GM12878 (cell line): ENCODE data around the gene SLC25A42. TPM values are rescaled to one million over a fixed set of nuclear protein-coding genes. Genes with fewer than 3 reads are reported as not detected.

Experiments
- BACH1 ChIP-seq: fragments of 450-650 bp; IDR thresholded peaks from 2 replicates; pipeline ENCODE4 v1.6.1; 2017; ENCODE audit warnings: mild to moderate bottlenecking, borderline replicate concordance
- CHD4 ChIP-seq: fragments of 200-600 bp; sonication (generic); IDR thresholded peaks from 2 replicates; pipeline ENCODE4 v1.6.1; 2016; ENCODE audit warnings: mild to moderate bottlenecking
- GABPA ChIP-seq: IDR thresholded peaks from 2 replicates; pipeline ENCODE4 v1.6.1; 2014; ENCODE audit warnings: antibody characterized with exemption, low read depth, mild to moderate bottlenecking, inconsistent platforms
- HCFC1 ChIP-seq: fragments of 150-350 bp; IDR thresholded peaks from 2 replicates; pipeline ENCODE4 v1.6.1; 2014; ENCODE audit warnings: low read length
- HDAC6 ChIP-seq: fragments of 200-600 bp; sonication (generic); IDR thresholded peaks from one replicate; pipeline ENCODE4 v1.8.0; 2017; ENCODE audit warnings: antibody characterized with exemption; ENCODE audit not compliant: unreplicated experiment
- JUNB ChIP-seq: IDR thresholded peaks from 2 replicates; pipeline ENCODE4 v1.6.1; 2016; ENCODE audit warnings: antibody characterized with exemption, mild to moderate bottlenecking
- MTA2 ChIP-seq: fragments of 450-650 bp; IDR thresholded peaks from 2 replicates; pipeline ENCODE4 v1.6.1; 2016; ENCODE audit warnings: low read depth, mild to moderate bottlenecking, moderate library complexity
- MYB ChIP-seq: fragments of 150-350 bp; IDR thresholded peaks from 2 replicates; pipeline ENCODE4 v1.6.1; 2014; ENCODE audit warnings: mild to moderate bottlenecking, low read depth, low read length, borderline replicate concordance
- NFXL1 ChIP-seq: fragments of 450-650 bp; IDR thresholded peaks from 2 replicates; pipeline ENCODE4 v1.6.1; 2017; ENCODE audit warnings: antibody characterized with exemption, mild to moderate bottlenecking, borderline replicate concordance
- NR2F1 ChIP-seq: fragments of 450-650 bp; conservative IDR thresholded peaks from 2 replicates; pipeline ENCODE4 v1.6.1; 2017; ENCODE audit warnings: mild to moderate bottlenecking
- POLR2A ChIP-seq: IDR thresholded peaks from 2 replicates; pipeline ENCODE4 v1.6.1; 2011; ENCODE audit warnings: low read depth, mild to moderate bottlenecking, low read length
- POLR2AphosphoS5 ChIP-seq: IDR thresholded peaks from 2 replicates; pipeline ENCODE4 v1.6.1; 2011; ENCODE audit warnings: mild to moderate bottlenecking, low read length, inconsistent platforms
- SIX5 ChIP-seq: IDR thresholded peaks from 2 replicates; pipeline ENCODE4 v1.6.1; 2011; ENCODE audit warnings: mild to moderate bottlenecking, low read depth, low read length, moderate library complexity; ENCODE audit not compliant: severe bottlenecking
- SMC3 ChIP-seq: IDR thresholded peaks from 2 replicates; pipeline ENCODE4 v1.6.1; 2011; ENCODE audit warnings: low read length, improper control_type of control experiment, borderline replicate concordance
- SRF ChIP-seq, 2 experiments: IDR thresholded peaks; 2 replicates each; pipeline ENCODE4 v1.6.1; 2011; ENCODE audit warnings: low read depth in 2 of 2, low read length in 2 of 2, mild to moderate bottlenecking in 1 of 2, moderate library complexity in 1 of 2
- TARDBP ChIP-seq: IDR thresholded peaks from 2 replicates; pipeline ENCODE4 v1.6.1; 2016; ENCODE audit warnings: borderline replicate concordance
- ZNF384 ChIP-seq: IDR thresholded peaks from 2 replicates; pipeline ENCODE4 v1.6.1; 2012; ENCODE audit warnings: low read depth, mild to moderate bottlenecking, low read length, improper control_type of control experiment, borderline replicate concordance
- polyA plus RNA-seq, 11 experiments: library from polyadenylated mRNA; depleted of rRNA in 4 of 11; unstranded in 6 of 11; stranded (reverse) in 5 of 11; fragments of >200 nt; fragmentation: Nextera tagmentation in 4 of 11; fragmentation: Illumina TruSeq in 1 of 11; extraction: Ambion mirVana in 4 of 11; extraction: Trizol in 1 of 11; gene quantifications; 1 replicate in 1 of 11; 2 replicates in 10 of 11; pipeline versions ENCODE4 v1.2.1 to v1.2.3, GENCODE V29; 2011 to 2016; ENCODE audit warnings: inconsistent platforms in 2 of 11, missing spikeins in 2 of 11, low read depth in 1 of 11
- total RNA-seq, 4 experiments: library from RNA; depleted of rRNA in 3 of 4; stranded (reverse); fragments of >200 nt in 3 of 4; fragmentation: Illumina TruSeq in 1 of 4; extraction: Trizol in 1 of 4; gene quantifications; 2 replicates each; pipeline versions ENCODE4 v1.2.1 to v1.2.3, GENCODE V29; 2013 to 2021
- TF ChIP-seq, protein P1 (sequence below): fragments of 450-650 bp; IDR thresholded peaks from 2 replicates; pipeline ENCODE4 v1.6.1; 2017; ENCODE audit warnings: mild to moderate bottlenecking
- TF ChIP-seq, protein P2 (sequence below): fragments of 150-350 bp; IDR thresholded peaks from 2 replicates; pipeline ENCODE4 v1.6.1; 2016; ENCODE audit warnings: low read depth, low read length
- TF ChIP-seq, protein P3 (sequence below): IDR thresholded peaks from 2 replicates; pipeline ENCODE4 v1.6.1; 2011; ENCODE audit warnings: mild to moderate bottlenecking, low read depth, low read length, moderate library complexity; ENCODE audit not compliant: insufficient replicate concordance
- TF ChIP-seq, protein P4 (sequence below): fragments of 450-650 bp; IDR thresholded peaks from 2 replicates; pipeline ENCODE4 v1.6.1; 2017; ENCODE audit warnings: antibody characterized with exemption, mild to moderate bottlenecking, moderate library complexity

The SLC25A42 gene
- total and polyA plus RNA-seq, 10 of the 15 experiments (the other 5 are each of a cell fraction or from before 2014, with no cell fraction given): 0.24 to 19.2 (median 9.6) TPM

DNA sequence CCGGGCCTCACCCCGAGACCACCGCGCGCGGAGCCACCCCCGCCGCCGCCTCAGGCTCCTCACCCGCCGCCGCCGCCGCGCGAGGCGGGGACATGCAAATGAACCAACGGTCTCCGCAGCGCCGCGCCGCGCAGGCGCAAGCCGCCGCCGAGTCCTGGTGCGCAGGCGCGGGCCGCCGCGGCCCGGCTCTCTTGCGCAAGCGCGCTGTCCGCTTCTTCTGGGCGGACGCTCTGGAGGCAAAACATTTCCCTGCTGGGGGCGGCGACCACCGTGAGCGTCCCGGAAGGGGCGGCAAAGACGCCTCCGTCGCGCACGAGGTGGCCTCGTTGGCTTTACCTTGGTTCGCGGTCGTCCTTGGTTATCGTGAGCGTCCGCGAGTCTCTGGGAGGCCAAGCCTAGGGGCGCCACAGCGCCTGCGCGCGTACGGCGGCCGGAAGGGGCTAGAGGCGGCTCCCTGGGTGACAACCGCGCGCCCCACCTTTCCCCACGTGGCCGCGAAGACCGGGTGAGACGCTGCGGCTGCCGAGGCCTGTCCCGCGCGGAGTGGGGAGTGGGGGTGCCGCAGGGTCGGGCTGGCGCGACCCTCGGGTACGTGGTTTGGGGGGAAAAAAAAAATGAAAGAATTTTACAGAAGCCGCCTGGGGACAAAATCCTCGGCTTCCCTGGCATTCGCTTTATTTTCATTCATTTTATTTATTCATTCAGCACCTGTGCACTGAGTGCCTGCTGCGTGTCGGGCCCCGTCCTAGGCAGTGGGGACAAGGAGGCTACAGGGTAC lies 30.2 kb upstream of the SLC25A42 start, which contains the start of the genes ARMC6 and SUGP2 (continued):
- TF ChIP-seq, protein P1, sequence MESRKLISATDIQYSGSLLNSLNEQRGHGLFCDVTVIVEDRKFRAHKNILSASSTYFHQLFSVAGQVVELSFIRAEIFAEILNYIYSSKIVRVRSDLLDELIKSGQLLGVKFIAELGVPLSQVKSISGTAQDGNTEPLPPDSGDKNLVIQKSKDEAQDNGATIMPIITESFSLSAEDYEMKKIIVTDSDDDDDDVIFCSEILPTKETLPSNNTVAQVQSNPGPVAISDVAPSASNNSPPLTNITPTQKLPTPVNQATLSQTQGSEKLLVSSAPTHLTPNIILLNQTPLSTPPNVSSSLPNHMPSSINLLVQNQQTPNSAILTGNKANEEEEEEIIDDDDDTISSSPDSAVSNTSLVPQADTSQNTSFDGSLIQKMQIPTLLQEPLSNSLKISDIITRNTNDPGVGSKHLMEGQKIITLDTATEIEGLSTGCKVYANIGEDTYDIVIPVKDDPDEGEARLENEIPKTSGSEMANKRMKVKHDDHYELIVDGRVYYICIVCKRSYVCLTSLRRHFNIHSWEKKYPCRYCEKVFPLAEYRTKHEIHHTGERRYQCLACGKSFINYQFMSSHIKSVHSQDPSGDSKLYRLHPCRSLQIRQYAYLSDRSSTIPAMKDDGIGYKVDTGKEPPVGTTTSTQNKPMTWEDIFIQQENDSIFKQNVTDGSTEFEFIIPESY: no peak
- TF ChIP-seq POLR2AphosphoS5 (peak; percentile 69; the same call in 1 of the 2 replicates), MYB (peak; percentile 86; the same call in 1 of the 2 replicates), NFXL1 (no peak), JUNB (no peak), GABPA (no peak), ZNF384 (peak; percentile 72), CHD4 (no peak), SIX5 (no peak), SRF (IDR thresholded peaks at IDR 0.05; ENCODE audit: low read depth in 2 of 2, low read length in 2 of 2) (no peak), HDAC6 (no peak), POLR2A (peak; percentile 84), SMC3 (no peak), BACH1 (no peak; the same call in none of the 2 replicates), HCFC1 (peak; percentile 51), NR2F1 (no peak), MTA2 (no peak), TARDBP (0 out of 2 replicates have a peak, but pooled peaks have one; percentile 72)
- TF ChIP-seq, protein P2, sequence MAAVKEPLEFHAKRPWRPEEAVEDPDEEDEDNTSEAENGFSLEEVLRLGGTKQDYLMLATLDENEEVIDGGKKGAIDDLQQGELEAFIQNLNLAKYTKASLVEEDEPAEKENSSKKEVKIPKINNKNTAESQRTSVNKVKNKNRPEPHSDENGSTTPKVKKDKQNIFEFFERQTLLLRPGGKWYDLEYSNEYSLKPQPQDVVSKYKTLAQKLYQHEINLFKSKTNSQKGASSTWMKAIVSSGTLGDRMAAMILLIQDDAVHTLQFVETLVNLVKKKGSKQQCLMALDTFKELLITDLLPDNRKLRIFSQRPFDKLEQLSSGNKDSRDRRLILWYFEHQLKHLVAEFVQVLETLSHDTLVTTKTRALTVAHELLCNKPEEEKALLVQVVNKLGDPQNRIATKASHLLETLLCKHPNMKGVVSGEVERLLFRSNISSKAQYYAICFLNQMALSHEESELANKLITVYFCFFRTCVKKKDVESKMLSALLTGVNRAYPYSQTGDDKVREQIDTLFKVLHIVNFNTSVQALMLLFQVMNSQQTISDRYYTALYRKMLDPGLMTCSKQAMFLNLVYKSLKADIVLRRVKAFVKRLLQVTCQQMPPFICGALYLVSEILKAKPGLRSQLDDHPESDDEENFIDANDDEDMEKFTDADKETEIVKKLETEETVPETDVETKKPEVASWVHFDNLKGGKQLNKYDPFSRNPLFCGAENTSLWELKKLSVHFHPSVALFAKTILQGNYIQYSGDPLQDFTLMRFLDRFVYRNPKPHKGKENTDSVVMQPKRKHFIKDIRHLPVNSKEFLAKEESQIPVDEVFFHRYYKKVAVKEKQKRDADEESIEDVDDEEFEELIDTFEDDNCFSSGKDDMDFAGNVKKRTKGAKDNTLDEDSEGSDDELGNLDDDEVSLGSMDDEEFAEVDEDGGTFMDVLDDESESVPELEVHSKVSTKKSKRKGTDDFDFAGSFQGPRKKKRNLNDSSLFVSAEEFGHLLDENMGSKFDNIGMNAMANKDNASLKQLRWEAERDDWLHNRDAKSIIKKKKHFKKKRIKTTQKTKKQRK: no peak
- TF ChIP-seq, protein P3, sequence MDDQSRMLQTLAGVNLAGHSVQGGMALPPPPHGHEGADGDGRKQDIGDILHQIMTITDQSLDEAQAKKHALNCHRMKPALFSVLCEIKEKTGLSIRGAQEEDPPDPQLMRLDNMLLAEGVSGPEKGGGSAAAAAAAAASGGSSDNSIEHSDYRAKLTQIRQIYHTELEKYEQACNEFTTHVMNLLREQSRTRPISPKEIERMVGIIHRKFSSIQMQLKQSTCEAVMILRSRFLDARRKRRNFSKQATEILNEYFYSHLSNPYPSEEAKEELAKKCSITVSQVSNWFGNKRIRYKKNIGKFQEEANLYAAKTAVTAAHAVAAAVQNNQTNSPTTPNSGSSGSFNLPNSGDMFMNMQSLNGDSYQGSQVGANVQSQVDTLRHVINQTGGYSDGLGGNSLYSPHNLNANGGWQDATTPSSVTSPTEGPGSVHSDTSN: no peak
- TF ChIP-seq, protein P4, sequence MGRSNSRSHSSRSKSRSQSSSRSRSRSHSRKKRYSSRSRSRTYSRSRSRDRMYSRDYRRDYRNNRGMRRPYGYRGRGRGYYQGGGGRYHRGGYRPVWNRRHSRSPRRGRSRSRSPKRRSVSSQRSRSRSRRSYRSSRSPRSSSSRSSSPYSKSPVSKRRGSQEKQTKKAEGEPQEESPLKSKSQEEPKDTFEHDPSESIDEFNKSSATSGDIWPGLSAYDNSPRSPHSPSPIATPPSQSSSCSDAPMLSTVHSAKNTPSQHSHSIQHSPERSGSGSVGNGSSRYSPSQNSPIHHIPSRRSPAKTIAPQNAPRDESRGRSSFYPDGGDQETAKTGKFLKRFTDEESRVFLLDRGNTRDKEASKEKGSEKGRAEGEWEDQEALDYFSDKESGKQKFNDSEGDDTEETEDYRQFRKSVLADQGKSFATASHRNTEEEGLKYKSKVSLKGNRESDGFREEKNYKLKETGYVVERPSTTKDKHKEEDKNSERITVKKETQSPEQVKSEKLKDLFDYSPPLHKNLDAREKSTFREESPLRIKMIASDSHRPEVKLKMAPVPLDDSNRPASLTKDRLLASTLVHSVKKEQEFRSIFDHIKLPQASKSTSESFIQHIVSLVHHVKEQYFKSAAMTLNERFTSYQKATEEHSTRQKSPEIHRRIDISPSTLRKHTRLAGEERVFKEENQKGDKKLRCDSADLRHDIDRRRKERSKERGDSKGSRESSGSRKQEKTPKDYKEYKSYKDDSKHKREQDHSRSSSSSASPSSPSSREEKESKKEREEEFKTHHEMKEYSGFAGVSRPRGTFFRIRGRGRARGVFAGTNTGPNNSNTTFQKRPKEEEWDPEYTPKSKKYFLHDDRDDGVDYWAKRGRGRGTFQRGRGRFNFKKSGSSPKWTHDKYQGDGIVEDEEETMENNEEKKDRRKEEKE: no peak
